ENCODE measurements around the gene BOC.
A peak's percentile ranks its signal among the peaks of the same experiment; 100 is the strongest.

The BOC gene

DNA sequence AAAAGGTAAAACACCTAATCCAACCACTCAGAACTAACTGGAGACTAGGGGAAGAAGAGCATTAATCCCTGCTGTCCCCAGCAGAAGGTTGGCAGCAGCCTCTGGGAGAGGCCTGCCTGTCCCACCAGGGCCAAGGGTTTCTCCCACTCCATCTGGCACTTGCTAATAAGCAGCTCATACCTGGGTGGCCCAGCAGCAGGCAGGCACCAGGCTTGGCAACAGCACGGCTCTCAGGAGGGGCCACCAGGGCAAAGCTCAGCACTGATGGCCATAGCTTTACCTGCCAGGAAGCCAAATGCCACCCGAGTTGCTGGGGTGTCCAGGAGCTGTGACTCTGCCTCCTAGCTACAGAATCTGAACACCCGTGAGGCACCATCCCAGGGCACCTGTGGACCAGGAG lies 58.3 kb downstream of the BOC start:
- DNase-seq (ENCODE audit: low read depth) = no peak

DNA sequence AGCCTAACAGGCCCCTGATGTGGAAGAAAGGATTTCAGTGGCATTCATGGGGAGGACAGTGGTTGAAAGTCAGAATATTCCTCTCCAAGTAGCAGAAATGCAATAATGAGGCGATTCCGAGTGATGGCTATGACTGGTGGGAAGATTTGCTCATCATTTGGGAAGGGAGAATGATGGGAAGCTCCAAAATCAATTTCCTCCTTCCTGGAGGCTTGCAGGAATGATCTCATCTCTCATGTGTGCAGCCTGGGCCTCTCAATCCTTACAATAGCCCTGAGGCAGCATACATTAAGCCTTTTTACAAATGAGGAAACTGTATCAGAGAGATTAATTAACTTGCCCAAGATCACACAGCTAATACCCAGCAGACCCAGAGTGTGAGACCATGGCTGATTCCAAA lies 58.7 kb downstream of the BOC start:
- DNase-seq (ENCODE audit: low read depth) = no peak

DNA sequence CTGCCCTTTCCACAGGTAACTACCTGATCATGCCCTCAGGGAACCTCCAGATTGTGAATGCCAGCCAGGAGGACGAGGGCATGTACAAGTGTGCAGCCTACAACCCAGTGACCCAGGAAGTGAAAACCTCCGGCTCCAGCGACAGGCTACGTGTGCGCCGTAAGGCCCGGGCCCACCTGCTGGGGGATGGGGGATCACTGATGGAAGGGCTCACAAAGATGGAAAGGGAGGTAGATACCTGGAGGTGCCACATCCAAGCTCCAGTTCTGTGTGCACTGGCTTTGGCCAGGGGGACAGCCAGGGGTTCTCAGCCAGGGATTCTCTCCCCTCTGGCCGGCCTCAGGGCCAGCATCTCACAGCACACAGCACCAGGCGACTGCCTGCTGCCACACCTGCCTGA lies 59.4 kb downstream of the BOC start:
- DNase-seq (ENCODE audit: low read depth) = no peak

DNA sequence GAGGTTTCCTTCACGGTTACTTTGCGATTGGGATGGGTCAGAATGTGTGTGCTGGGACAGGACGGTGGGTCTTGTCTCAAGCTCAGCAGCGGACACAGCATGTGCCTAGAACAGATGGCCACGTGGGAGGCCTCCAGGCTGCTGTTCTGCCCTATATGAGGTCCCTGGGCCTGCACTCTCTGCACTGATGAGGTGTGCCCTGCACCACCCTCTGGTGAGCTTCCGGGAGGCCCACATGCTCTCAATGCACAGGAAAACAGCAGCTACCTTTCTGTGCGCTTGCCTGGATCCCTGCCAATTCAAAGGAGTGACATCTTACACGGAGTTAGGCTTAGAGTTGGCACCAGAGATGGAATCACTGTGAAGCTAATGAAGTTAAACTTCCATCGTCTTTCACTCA lies 59.8 kb downstream of the BOC start:
- no peak for DNase-seq (ENCODE audit: low read depth)

DNA sequence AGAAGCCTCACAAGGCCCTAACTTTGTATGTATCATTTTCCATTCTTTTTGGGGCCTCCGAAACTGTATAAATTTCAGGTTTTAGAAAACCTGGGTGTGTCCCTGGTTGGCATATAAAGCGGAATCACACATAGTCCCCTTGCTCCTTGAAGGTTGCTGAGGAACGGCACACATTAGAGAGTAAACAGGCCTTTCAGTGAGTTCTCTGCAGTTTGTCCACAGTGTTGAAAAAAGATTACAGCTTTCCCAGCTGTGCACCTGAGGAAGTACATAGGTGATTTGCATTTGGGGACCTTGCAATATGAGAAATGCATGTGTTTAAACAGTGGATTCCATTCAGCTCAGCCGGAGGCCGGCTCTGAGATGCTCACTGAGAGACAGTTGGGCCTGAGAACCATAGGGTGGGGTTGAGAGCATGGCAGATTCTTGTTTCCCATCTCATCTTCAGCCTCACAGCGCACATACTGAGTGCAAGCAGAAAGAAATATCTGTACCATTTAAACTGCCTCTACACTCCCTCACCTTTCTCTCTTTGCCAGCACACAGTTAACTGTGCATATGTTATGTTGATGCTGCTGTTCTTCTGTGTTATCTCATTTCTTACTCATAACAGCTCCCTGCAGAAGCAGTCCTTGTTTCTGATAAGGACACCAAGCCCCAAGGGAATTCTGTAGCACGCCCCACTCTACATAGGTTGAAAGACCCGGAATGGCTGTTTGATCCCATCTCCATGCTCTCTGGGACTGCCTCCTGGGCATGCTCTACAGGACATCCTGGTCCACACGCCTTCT lies 60.4 kb downstream of the BOC start:
- DNase-seq (ENCODE audit: low read depth) = no peak

DNA sequence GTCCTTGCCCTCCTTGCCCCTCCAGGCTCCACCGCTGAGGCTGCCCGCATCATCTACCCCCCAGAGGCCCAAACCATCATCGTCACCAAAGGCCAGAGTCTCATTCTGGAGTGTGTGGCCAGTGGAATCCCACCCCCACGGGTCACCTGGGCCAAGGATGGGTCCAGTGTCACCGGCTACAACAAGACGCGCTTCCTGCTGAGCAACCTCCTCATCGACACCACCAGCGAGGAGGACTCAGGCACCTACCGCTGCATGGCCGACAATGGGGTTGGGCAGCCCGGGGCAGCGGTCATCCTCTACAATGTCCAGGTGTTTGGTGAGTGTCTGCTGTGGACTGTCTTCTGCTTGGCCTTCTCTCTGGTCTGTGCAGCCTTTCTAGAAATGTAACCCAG lies 61.0 kb downstream of the BOC start:
- no peak for DNase-seq (ENCODE audit: low read depth)

DNA sequence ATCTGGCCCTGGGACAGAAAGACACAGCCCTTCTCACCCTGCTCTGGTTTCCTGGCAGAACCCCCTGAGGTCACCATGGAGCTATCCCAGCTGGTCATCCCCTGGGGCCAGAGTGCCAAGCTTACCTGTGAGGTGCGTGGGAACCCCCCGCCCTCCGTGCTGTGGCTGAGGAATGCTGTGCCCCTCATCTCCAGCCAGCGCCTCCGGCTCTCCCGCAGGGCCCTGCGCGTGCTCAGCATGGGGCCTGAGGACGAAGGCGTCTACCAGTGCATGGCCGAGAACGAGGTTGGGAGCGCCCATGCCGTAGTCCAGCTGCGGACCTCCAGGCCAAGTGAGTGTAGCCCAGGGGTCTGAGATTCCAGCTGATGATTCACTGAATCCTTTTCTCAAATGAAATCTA lies 61.7 kb downstream of the BOC start:
- no peak for DNase-seq (ENCODE audit: low read depth)

DNA sequence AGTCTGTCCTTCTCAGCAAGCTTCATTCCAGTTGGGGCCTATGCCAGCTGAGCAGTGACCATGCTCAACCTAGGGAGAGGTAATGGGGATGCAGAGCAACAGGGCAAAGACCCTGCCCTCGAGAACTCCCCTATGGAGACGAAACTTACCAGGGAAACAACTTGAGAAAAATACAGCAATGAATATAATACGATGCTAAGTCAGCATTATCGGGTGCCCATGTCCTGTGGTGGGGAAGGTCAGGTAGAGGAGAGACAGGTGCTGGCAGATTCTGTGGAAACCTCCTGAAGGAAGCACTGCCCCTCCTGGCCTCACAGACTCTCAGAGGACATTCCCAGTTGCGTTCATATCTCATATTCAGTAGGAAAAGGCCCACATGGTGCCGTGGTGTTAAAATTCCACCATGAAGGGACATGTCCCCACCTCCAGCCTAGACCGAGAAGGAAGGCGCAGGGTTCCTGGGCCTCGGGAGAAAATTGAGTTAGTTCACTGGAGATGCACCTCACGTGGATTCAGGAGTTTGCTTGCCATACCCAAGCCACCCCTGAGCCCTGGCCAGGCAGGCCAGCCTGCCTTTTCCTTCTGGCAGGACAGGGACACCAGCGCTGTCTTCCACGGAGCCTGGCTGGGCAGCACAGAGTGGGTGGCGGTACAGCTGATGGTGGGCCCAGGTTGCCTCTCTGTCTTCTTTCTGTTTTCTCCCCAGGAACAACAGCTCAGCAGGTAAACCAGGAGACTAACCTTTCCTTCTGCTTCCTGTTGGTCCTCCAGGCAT lies 62.4 kb downstream of the BOC start:
- DNase-seq (ENCODE audit: low read depth) = no peak

DNA sequence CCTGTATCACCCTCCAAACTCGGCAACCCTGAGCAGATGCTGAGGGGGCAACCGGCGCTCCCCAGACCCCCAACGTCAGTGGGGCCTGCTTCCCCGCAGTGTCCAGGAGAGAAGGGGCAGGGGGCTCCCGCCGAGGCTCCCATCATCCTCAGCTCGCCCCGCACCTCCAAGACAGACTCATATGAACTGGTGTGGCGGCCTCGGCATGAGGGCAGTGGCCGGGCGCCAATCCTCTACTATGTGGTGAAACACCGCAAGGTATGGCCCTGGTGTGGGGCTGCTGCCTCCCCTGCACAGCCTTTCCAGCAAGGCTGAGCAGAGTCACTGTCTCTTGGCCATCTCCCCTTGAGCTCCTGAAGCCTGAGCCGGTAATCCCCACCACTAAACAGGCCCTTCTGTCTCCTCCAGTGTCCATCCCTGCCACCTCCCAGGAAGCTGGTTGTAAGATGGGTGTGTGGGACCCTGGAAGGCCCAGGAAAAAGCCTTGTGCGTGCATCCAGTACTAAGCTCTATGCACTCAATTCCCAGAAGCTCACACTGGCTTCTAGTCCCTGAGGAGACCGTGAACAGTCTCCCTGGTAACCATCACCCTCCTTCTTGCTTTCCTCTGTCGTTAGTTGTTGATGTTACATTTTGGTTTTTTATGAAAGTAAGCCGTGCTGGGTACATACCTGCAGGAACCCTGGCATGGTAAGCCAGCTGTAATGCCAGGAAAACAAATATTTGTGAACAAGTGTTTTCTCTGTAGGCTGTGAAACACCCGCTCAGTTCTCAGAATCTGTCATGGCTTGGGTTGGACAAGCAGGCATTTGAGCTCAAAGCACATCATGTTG lies 63.3 kb downstream of the BOC start:
- DNase-seq (ENCODE audit: low read depth) = no peak

DNA sequence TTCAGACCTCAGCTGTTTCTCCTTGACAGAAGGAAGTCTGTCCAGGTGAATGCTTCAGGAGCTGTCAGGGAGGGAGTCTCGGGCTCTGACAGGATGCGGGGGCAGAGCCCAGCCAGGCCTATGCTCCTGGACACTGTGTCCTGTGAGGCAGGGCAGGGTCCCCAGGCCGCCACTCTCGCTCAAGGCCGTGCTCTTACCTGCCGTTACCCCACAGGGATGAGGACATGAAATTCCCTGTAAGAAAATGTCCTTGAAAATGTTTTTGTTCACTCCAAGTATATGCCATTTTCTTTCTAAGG lies 63.9 kb downstream of the BOC start:
- no peak for DNase-seq (ENCODE audit: low read depth)

DNA sequence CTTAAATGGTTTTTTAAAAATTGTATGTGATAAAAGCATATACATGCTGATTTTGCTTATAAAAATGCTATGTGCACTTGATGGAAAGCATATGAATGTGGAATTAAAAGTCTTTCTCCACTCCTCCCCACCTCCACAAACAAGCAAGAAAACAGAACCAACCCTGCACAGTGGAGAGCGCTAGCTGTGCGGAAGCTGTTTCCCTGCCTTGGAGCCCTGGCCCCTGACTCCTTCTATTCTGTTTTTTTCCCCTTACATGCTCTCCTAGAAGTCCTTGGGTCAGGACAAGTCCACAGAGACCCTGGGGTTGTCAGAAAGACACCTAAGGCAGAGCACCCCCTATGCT lies 64.2 kb downstream of the BOC start:
- no peak for DNase-seq (ENCODE audit: low read depth)

DNA sequence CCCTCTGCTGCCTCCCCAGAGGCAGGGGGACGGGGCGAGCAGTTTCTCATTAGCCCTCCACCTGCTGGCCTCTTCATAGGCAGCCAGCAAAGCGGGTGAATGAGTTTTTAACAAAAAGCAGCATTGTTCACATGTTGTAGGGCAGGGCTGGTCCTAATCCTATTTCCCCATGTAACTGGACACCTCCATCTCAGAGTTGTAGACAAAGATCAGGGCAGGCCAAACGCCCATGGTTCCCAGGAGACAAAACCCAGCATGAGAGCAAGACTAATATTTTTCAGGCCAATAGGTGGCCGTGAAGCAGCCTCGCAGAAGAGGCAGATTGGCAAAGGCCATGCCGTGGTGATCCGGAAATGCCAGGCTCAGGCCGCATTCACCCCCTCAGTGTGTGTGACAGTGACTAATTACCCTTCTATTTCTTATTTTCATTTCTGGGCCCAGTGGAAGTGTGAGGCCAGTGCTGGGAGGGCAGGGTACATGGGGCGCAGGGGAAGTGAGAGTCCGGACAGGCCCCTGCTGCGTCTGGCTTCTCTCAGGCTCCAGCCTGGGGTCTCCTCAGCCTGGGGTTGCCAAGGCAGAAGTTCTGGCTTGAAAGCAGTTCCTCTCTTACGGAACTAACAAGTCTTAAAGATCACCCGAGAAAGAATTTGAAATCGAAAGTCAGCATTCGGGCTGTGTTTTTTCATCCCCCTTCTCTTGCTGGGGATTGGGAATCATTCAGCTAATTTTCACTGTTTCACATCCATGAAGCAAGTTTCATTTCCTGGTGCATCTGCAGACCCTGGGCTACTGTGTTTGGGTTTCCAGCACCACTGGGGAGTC lies 64.8 kb downstream of the BOC start:
- DNase-seq (ENCODE audit: low read depth) = peak; percentile 42

DNA sequence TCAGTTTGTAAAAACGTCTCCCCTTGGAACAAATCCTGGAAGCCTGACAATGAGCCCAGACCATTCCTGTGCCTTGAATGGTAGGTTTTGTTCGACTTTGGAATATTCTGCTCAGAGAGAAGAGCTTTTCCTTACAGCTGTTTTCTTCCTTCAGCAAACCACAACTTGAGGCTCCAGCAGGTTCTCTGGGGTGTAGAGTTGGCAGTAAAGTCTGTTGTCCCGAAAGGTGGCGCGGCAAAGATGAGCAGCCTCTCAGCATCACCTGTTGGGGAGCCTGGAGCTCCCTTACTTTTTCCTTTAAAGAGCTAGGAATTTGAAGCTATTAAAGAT lies 65.4 kb downstream of the BOC start:
- no peak for DNase-seq (ENCODE audit: low read depth)

DNA sequence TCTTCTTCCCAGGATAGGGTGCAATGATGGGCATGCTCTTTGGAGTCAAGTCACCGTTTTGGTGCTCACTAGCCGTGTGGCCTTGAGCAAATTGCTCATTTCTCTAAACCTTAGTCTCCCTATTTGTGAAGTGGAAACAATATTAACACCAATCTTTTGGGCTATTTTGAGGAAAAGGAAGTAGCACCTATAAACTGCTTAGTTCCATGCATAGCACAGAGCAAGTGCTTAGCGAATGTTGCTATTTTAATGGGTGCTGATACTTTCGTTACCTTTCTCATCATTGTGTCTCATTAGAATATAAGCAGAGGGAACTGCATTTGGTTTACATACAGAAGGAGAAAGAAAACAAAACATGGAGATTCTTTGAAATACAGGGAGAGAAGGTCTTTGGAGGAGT lies 66.1 kb downstream of the BOC start:
- DNase-seq (ENCODE audit: low read depth) = no peak

DNA sequence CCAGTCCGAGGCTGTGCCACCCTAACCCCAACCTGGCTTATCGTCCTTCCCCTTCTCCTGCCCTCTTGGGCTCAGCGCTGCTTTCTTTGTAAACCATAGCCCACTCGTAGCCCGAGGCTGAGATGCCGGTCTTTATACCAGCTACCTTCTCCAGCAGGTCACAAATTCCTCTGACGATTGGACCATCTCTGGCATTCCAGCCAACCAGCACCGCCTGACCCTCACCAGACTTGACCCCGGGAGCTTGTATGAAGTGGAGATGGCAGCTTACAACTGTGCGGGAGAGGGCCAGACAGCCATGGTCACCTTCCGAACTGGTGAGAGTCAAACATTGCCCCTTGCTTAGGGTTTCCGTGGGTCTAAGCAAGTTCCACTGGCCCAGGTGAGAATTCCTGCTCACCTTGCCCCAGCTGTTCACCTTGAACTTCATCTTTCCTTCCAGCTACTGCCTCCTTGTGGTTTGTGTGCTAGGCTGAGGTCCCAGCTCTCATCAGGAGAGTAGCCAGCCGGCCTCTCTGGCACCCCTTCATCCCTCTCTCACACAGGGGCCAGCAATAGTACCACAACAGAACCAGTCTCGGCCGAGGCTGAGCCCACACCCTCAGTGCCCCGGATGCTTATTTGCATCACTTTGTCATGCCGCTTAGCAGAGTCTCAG lies 66.7 kb downstream of the BOC start:
- no peak for DNase-seq (ENCODE audit: low read depth)

DNA sequence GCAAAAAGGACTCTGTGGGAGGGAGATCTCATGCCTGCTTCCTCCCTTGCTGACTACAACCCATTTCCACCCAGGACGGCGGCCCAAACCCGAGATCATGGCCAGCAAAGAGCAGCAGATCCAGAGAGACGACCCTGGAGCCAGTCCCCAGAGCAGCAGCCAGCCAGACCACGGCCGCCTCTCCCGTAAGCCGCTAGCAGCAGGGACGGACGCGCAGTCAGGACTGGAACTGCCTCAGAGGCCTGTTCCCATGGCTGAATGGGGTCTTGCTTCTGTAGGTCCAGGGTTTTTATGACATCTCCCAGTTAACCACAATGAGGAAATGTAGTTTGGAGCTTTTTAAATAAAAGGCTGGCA lies 67.2 kb downstream of the BOC start:
- no peak for DNase-seq (ENCODE audit: low read depth)

DNA sequence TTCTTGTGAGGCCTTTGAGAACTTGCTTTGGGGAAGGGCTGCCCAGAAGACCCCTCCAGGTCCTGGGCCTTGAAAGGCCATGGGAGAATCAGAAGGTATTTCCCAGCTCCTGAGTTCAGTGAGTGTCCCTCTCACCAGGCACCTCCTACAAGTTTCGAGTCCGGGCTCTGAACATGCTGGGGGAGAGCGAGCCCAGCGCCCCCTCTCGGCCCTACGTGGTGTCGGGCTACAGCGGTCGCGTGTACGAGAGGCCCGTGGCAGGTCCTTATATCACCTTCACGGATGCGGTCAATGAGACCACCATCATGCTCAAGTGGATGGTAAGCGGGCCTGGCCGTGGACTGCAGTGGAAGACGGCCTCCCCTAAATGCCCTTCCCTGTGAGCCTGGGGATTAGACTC lies 68.3 kb downstream of the BOC start:
- no peak for DNase-seq (ENCODE audit: low read depth)

DNA sequence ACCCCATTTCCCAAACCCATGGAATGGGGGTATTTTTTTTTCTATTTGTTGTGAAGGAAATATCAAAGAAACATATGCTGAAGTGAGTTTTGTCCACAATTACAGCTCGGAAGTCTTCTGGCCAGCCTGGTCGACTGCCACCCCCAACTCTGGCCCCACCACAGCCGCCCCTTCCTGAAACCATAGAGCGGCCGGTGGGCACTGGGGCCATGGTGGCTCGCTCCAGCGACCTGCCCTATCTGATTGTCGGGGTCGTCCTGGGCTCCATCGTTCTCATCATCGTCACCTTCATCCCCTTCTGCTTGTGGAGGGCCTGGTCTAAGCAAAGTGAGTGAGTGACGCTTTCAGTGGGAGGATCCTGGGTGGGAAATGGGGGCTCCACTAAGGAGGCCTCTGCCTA lies 71.9 kb downstream of the BOC start:
- DNase-seq (ENCODE audit: low read depth) = no peak

DNA sequence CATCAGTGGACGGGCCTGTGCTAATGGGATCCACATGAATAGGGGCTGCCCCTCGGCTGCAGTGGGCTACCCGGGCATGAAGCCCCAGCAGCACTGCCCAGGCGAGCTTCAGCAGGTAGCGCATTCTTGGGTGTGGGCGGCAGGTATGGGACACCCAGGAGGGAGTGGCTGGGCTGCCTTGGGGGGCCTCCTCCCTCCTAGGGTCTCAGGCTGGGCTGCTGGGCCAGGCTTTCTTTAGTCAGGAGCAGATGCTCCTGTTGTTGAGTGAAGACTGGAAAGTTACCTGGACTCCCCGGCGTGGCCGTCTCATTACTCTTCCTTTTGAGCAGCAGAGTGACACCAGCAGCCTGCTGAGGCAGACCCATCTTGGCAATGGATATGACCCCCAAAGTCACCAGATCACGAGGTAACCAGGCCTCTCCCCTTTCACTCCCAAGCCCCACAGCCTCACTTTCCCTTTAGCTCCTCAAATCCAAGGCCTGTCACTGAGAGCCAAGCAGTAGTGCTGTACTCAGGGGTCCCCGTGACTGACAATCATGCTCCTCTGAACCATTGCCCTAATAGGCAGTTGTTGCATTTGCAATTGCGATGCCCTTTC lies 73.2 kb downstream of the BOC start:
- no peak for DNase-seq (ENCODE audit: low read depth)

DNA sequence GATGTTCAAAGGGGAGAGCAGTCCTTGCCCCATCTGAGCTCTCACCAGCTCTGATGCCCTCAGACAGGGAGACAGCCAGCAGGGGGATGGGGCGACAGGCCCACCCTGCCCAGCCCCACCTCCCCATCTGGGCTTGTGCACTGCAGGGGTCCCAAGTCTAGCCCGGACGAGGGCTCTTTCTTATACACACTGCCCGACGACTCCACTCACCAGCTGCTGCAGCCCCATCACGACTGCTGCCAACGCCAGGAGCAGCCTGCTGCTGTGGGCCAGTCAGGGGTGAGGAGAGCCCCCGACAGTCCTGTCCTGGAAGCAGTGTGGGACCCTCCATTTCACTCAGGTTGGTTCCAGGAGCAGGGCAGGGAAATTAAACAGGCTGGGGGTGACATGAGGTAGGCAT lies 73.9 kb downstream of the BOC start:
- DNase-seq (ENCODE audit: low read depth) = no peak

DNA sequence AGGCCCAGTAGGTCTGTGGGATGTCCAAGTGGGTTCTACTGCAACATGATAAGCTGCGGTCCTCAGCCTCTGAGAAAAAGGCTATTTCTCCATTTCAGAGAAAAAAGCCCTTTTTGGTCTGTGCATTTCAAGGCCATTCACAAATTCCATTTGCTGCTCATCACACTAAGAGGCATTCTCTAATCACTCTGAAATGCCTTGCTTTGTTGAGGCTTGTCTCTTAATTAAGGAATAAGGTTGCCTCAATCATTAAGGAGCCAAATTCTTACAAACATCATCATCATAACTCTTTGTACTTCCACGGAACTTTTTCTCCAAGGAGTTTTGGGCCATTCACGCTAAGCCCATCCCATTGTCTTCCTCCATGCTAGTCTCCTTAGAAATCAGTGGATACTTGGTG lies 74.4 kb downstream of the BOC start:
- DNase-seq (ENCODE audit: low read depth) = no peak

DNA sequence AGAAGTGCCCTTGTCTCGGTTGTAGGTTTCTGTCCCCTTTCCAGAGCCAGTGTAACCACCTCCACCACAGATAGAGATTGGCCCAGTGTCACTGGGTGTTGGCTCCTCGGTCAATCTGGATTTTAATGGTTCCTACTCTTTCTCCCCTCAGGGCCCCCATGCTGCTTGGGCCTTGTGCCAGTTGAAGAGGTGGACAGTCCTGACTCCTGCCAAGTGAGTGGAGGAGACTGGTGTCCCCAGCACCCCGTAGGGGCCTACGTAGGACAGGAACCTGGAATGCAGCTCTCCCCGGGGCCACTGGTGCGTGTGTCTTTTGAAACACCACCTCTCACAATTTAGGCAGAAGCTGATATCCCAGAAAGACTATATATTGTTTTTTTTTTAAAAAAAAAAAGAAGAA lies 75.2 kb downstream of the BOC start:
- DNase-seq (ENCODE audit: low read depth) = no peak

Measured in HS-5 (cell line).